HG03139 (cell line): ENCODE measurements around the gene ITGA2B.
"Not testable (repeated sequence)": the region's sequence is repeated elsewhere in the genome, so short reads cannot be mapped to it uniquely, and the experiment has no call there.

Experiments used
- ATAC-seq: cut with Tn5 transposase; IDR thresholded peaks from one replicate; pipeline ENCODE4 v1.9.1; 2021; ENCODE audit not compliant: unreplicated experiment

The ITGA2B gene

GRCh38 chr17:44394112-44394511 lies 4.7 kb upstream of the ITGA2B start:
- not testable (repeated sequence) for ATAC-seq

- no peak for ATAC-seq
Measured at GRCh38 chr17:44390250-44390870, 911 bp upstream of the ITGA2B start.

DNA sequence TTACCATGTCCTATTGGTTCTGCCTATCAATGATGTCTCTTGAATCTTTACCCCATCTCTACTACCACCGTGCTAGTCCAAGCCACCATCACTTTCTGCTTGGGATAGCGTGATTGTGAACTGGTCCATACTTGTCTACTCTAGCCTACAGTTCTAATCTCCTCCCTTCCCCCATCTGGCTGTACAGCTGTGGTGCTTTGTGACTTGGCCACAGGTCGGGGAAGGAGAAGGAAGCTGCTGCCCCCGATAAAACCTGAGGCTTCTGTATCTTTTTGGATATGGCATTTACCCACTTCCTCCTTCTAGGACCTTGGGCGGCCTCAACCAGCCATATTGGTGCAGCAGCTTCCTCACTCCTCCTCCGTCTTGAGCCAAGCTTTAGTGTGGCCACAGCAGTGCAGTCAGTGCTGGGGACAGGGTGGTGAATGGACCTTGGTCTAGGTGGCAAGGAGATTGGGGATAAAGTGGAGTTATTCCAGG lies 314 bp upstream of the ITGA2B start:
- ATAC-seq: no peak

DNA sequence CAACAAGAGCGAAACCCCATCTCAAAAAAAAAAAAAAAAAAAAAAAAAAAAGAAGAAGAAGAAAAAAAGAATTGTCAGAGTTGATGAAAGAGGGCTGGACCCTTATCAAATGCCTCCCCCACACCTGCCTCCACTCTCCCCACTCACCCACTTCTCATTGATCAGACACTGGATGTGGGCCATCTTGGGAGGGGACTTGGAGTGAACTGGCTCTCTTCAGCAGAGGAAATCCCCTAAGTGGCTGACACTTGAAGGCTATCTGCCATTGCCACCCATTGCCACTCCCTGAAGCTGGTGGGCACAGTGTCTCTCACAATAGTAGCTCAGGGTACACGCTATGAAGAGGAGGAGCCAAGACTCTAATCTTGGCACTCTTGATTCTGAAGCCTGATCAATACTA lies 1.6 kb downstream of the ITGA2B start:
- no peak for ATAC-seq

DNA sequence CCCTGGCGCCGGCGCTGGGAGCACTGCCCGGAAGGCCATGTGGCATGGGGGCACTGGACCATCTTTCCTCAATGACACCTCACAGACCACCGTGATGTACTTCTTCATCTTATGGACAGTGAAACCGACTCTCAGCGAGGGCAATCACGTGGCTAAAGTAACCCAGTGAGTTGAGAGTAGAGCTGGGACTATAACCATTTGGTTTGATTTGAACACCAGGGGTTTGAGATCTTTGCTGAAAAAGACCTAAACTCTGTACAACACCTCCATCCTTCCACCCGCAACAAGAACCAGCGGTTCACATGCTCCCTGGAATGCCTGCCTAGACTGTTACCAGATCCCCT lies 3.3 kb downstream of the ITGA2B start:
- no peak for ATAC-seq

DNA sequence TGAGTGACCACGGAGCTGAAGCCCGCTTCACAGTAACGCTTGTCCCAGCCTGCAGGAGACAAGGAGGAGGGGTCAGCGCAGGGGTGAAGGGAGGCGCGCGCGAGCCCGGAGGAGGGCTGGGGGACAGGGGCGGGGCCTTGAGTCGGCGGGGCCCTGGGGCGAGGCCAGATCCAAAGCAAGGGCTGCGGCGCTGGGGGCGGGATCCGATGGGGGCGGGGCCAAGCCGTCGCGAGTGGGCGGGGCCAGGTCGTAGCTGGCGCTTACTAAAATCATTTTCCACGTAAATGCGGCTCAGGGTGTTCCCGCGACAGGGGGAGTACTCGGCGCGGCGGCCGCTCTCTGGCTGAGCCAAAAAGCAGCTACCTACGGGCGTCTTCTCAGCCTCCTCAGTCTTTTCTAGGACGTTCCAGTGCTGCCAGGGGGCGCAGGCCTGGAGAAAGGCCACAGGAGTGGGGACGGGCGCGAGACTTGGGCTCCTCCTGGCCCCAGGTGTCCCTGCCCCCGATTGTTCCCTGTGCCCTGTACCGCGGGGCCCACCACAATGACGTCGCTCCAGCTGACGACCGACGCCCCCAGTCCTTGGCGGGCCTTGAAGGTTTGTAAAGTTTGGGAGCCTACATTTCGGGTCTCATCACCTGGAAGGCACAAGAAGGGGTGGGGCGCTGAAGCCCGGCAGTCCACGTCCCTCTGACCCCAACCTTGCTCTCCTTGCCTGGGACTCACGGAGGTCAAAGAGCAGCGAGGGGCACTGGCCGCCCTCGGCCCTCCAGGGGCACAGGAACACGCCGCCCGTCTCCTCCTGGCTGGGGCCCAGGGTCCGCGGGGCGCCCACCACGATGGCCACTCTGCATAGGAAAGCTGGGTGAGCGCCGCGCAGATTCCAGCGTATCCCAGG lies 3.9 kb downstream of the ITGA2B start:
- no peak for ATAC-seq

- ATAC-seq: no peak
Measured at GRCh38 chr17:44384823-44385286, 4.6 kb downstream of the ITGA2B start.

GRCh38 chr17:44384281-44384822 lies 5.1 kb downstream of the ITGA2B start:
- ATAC-seq: no peak

- ATAC-seq: no peak
Measured at GRCh38 chr17:44383861-44384260, 5.6 kb downstream of the ITGA2B start.

GRCh38 chr17:44383363-44383762 lies 6.1 kb downstream of the ITGA2B start:
- ATAC-seq: no peak

GRCh38 chr17:44382917-44383316 lies 6.5 kb downstream of the ITGA2B start:
- no peak for ATAC-seq

- ATAC-seq: no peak
Measured at GRCh38 chr17:44381810-44382305, 7.6 kb downstream of the ITGA2B start.

GRCh38 chr17:44380767-44381166 lies 8.7 kb downstream of the ITGA2B start:
- ATAC-seq: no peak

- no peak for ATAC-seq
Measured at GRCh38 chr17:44379887-44380286, 9.6 kb downstream of the ITGA2B start.

DNA sequence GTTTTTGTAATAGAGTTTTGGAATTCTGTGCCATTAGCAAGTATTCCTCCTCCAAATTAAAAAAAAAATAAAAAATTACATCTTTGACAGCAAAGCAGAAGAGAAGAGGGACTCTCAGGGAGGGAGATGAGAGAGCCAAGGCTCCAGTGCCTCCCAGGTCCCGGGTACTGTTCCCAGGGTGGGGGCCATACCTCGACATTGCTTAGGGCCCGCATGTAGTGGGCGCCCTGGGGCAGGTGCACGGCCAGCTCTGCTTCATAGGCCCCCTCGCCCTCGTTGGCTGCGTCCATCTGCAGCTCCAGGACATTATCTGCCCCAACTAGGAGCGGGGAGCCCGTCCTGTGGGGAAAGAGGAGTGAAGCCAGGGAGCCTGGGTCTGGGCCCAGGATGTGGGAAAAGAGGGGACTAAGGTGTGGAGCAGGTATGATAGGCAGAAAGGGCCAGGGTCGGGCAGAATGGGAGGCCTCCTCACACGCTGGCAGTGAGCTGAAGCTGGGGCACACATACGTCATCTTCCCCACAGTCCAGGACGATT lies 11.2 kb downstream of the ITGA2B start:
- ATAC-seq: no peak

GRCh38 chr17:44376779-44377178 lies 12.7 kb downstream of the ITGA2B start:
- ATAC-seq: no peak

GRCh38 chr17:44376124-44376523 lies 13.3 kb downstream of the ITGA2B start:
- no peak for ATAC-seq

DNA sequence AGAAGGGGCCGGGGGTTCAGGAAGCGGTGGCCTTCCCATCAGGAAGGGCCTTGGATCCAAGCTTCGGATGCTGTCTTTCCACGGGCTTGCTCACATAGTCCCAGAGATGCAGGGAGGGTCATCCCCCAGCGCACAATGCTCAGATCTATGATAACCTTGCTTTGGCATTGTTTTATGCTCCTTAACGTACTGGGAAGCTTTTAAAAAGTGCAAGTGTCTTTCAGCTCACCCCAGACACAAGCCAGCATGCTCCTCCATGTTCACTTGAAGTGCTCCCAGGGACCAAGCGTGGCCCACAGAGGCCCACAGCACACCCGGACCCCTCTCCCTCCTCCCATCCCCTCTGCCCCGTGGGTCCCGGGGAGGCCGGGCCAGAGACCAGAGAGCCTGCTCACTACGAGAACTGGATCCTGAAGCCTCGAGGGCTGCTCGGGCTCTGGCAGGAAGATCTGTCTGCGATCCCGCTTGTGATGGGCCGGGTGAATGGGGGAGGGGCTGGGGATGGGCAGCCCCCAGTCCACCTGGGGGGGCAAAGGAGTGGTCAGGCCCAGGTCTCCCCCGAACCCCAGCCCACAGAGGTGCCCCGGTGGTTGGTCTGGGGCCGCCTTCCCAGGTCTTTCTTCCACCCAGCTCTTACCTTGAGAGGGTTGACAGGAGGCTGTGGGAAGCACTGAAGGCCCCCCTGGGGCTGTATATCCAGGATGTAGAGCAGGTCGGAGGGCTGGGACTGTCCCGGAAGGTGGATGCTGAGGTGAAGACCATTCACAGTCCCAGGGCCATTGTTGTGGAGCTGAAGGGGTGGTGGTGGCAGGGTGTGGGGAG lies 14.0 kb downstream of the ITGA2B start:
- no peak for ATAC-seq

GRCh38 chr17:44374306-44375195 lies 14.9 kb downstream of the ITGA2B start:
- no peak for ATAC-seq

DNA sequence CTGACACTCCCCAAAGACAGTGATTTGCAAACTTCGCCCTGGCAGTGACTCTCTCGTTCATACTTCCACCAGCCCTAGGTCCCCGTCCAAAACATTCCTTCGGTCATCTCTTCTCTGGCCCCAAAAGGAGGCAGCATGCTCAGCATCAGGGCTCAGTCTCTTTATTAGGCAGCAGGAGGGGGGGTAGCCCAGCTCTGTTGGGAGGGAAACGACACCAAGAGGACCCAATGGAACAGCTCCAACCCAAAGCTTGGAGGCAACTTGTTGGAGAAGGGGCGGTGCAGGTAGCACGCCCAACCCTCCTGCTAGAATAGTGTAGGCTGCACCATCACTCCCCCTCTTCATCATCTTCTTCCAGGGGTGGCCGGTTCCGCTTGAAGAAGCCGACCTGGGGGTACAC lies 17.4 kb downstream of the ITGA2B start:
- no peak for ATAC-seq
